Psoas muscle (tissue), 8 donors: ENCODE results near the gene KIRREL1. TPM values are rescaled to one million over a fixed set of nuclear protein-coding genes. Genes with fewer than 3 reads are reported as not detected.

ENCODE experiments used
- ATAC-seq, 4 donors: fragments of 200-7000 bp; cut with Tn5 transposase; one replicate each; pipeline ENCODE4 v1.9.1; 2020; ENCODE audit warnings: moderate library complexity in 3 of 4, mild to moderate bottlenecking in 2 of 4
- DNase-seq, 2 donors: peaks; one replicate each; pipeline ENCODE4 v3.0.0-alpha.2; 2020
- H3K27ac ChIP-seq: fragments of 200-600 bp; one replicate; pipeline ENCODE4 v1.8.0; 2022
- H3K27me3 ChIP-seq, 3 donors: fragments of 200-600 bp in 1 of 3; one replicate each; pipeline versions ENCODE4 v1.6.1 to v1.8.0; 2013 to 2022; ENCODE audit warnings: low read length in 2 of 3, mild to moderate bottlenecking in 2 of 3, moderate library complexity in 1 of 3; ENCODE audit not compliant: insufficient read depth in 3 of 3
- H3K36me3 ChIP-seq, 2 donors: fragments of 200-600 bp in 1 of 2; one replicate each; pipeline versions ENCODE4 v1.6.1 to v1.8.0; 2013 to 2022; ENCODE audit warnings: low read depth in 1 of 2, mild to moderate bottlenecking in 1 of 2, moderate library complexity in 1 of 2; ENCODE audit not compliant: insufficient read depth in 1 of 2
- H3K4me1 ChIP-seq: fragments of 200-600 bp; one replicate; pipeline ENCODE4 v1.8.0; 2022
- H3K4me3 ChIP-seq: fragments of 200-600 bp; one replicate; pipeline ENCODE4 v1.8.0; 2022; ENCODE audit warnings: mild to moderate bottlenecking
- H3K9me3 ChIP-seq: fragments of 200-600 bp; one replicate; pipeline ENCODE4 v1.8.0; 2022
- CTCF ChIP-seq: fragments of 200-600 bp; IDR thresholded peaks from one replicate; pipeline ENCODE4 v1.8.0; 2022; ENCODE audit warnings: antibody characterized with exemption
- WGBS, 3 donors: extraction: QIAGEN DNeasy Blood & Tissue Kit; methylation state at CpG; one replicate each; pipeline versions ENCODE4 v1.1.6 to v1.1.7; 2013; 5-methylcytosine and 5-hydroxymethylcytosine counted together
- intact Hi-C, 2 donors: fragments of 100-400 bp; cut with DNase I; formaldehyde crosslinking; loops; one replicate each; pipeline versions ENCODE4 v1.11.0 to v1.14.2; 2022
- polyA plus RNA-seq, 3 donors: library from polyadenylated mRNA; stranded (reverse); fragments of 200-250 nt; gene quantifications; one replicate each; pipeline ENCODE4 v1.2.3, GENCODE V29; 2013
- total RNA-seq, 4 donors: library from RNA; stranded (reverse); fragmentation: NEBNext Ultra II Directional in 2 of 4; extraction: Animal tissue kit (Norgen Biotek cat#: 25700) in 2 of 4; gene quantifications; one replicate each; pipeline versions ENCODE4 v1.2.1 to v1.2.4, GENCODE V29; 2021 to 2023
- donor health status: healthy with polysubstance abuse.
- donor health status: DM: no; HTN: no; CAD: no; lungs with moderate emphysema.
- donor health status: Bipolar disorder and iron deficiency.
- donor health status: healthy.
- donor health status: DM: yes; HTN: yes; CAD: no.
- donor health status: DM: no; HTN: no; CAD: no.
- donor health status: DM: no; HTN: no; CAD: no.
- donor health status: DM: yes; HTN: yes; CAD: no.

The KIRREL1 gene
- total and polyA plus RNA-seq, 7 donors: 1.3 to 7.6 (median 4.3) TPM

- peak; percentile 87 for TF ChIP-seq CTCF
- no peak overlapping the region for H3K27ac ChIP-seq
- DNase-seq (peak; percentile 63 to 78), ATAC-seq (peak; percentile 53 to 73 (median 62))
- H3K9me3 ChIP-seq: no peaks in the 10 kb centered on the region
- intact Hi-C loops: loop anchor here (1.0 to 5.0 kb wide), 2 partner anchors 159 to 162 kb away; no protein-coding TSS in a partner anchor
- no peaks in the 10 kb centered on the region for H3K36me3 ChIP-seq
- H3K4me3 ChIP-seq: no peak overlapping the region
- WGBS, 3 donors: 8 to 17% (median 17%) methylated on average over 5 of the region's 5 CpGs
- no peaks in the 10 kb centered on the region for H3K4me1 ChIP-seq
- H3K27me3 ChIP-seq: peaks cover 0 to 9% (median 0%) of the 10 kb centered on the region in 3 donors
Measured at GRCh38 chr1:157963713-157964112, 29.7 kb upstream of the KIRREL1 start.

- DNase-seq: no peak
- intact Hi-C loops: no loop called here
- Histone ChIP-seq H3K36me3 (no peaks in the 10 kb centered on the region), H3K27ac (no peak overlapping the region), H3K4me1 (peaks cover 4% of the 10 kb centered on the region), H3K4me3 (no peak overlapping the region), H3K27me3 (peaks cover 0 to 9% (median 0%) of the 10 kb centered on the region in 3 donors), H3K9me3 (no peaks in the 10 kb centered on the region)
- WGBS, 3 donors: 83 to 88% (median 83%) methylated on average over 8 of the region's 8 CpGs
- no peak for TF ChIP-seq CTCF
- ATAC-seq: no peak
Measured at GRCh38 chr1:157965584-157965983, 27.9 kb upstream of the KIRREL1 start.

- H3K27me3 ChIP-seq: peaks cover 0 to 9% (median 0%) of the 10 kb centered on the region in 3 donors
- TF ChIP-seq CTCF: no peak
- no peaks in the 10 kb centered on the region for H3K9me3 ChIP-seq
- no peak overlapping the region for H3K4me3 ChIP-seq
- H3K27ac ChIP-seq: no peak overlapping the region
- no peaks in the 10 kb centered on the region for H3K36me3 ChIP-seq
- WGBS, 3 donors: 54 to 69% (median 55%) methylated on average over 9 of the region's 9 CpGs
- intact Hi-C loops: no loop called here
- no peak for DNase-seq
- H3K4me1 ChIP-seq: peaks cover 4% of the 10 kb centered on the region
- no peak for ATAC-seq
Measured at GRCh38 chr1:157966031-157966537, 27.4 kb upstream of the KIRREL1 start.

- Histone ChIP-seq H3K36me3 (no peaks in the 10 kb centered on the region), H3K4me3 (no peak overlapping the region), H3K27ac (no peak overlapping the region), H3K9me3 (no peaks in the 10 kb centered on the region), H3K4me1 (peaks cover 4% of the 10 kb centered on the region), H3K27me3 (no peaks in the 10 kb centered on the region)
- intact Hi-C loops: no loop called here
- TF ChIP-seq CTCF: no peak
- ATAC-seq (no peak), DNase-seq (no peak)
Measured at GRCh38 chr1:157967205-157967604, 26.2 kb upstream of the KIRREL1 start.

- Histone ChIP-seq H3K9me3 (no peaks in the 10 kb centered on the region), H3K4me3 (no peak overlapping the region), H3K4me1 (peaks cover 4% of the 10 kb centered on the region), H3K27ac (peak overlapping the region; percentile 32), H3K27me3 (no peaks in the 10 kb centered on the region), H3K36me3 (no peaks in the 10 kb centered on the region)
- WGBS, 3 donors: 15 to 28% (median 19%) methylated on average over 7 of the region's 7 CpGs
- ATAC-seq: peak in 2 of 4 donors; percentile 62 to 63
- intact Hi-C loops: no loop called here
- TF ChIP-seq CTCF: no peak
- DNase-seq: peak; percentile 27 to 68
Measured at GRCh38 chr1:157968508-157968907, 24.9 kb upstream of the KIRREL1 start.
